HG02981 (cell line): Measurements from ENCODE around the gene CST9L.
A peak's percentile ranks its signal among the peaks of the same experiment; 100 is the strongest.

Experiments
- ATAC-seq: cut with Tn5 transposase; IDR thresholded peaks from one replicate; pipeline ENCODE4 v1.9.1; 2021; ENCODE audit warnings: mild to moderate bottlenecking, moderate library complexity; ENCODE audit not compliant: unreplicated experiment

CST9L gene

DNA sequence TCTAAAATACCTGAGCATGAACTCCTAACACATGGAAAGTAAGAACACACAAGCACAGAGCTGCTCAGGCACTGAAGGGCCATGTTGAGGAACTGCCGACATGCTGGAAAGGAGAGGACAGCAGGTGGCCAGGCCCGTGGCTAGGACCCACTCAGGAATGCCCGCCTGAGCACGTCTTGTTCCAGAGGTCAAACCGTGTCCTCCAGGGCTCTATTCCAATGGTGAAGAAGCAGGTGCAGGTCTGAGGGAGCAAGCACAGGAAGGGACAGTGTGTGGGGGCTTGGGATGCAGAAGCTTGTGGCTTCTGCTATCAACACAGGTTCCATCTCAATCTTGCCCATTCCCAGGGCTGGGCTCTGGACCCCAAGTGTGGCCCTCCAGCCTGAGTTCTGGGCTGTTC, 20.7 kb downstream of the CST9L start:
- ATAC-seq, result no peak

DNA sequence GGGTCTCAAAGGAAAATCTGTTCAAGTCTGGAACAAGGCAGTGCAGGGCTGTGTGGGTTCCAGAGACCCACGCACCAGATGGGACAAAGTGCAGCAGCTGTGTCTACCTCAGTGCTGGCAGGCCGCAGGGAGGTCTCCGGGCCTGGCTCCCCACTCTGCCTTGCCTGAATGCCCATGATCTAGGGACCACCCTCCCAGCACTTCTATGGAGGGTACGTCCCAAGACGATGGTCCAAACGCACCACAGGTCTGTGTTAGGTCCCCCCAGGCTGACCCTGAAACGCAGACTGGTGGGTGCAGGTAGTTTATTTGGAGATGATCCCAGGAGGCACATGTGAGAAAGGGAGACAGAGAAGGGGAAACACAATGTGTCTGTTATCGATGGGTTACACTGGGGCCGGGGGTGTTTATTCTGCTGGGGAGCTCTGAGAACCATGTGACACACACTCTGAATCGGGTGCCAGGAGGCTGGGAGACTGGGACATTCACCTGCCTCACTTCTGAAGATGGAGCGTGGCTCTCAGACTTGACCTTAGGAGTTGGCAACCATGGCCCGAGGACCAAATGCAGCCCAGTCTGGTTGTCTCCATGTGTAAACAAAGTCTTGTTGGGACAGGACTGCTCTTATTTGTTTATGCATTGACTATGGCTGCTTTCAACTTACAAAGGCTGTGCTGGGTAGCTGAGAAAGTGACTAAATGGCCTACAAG, 21.7 kb downstream of the CST9L start:
- no peak for ATAC-seq

DNA sequence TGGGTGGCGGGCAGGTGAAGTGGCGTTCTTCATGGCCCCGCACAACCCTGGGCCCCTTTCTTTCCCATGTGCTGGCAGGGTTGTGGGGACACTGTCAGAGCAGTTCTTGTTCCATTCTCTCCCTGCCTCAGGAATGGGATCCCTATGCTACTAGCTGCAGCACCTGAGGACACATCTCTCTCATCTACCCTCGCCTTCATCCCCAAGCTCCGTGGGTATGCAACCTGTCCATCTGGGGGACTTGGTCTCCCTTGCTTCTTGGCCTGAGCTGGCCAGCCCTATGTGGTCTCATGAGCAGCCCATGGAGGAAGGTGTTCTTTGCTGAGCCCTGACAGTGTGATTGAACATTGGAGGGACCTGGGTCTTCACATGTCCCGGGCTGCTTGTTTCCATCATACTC, 24.2 kb downstream of the CST9L start:
- ATAC-seq, result no peak

DNA sequence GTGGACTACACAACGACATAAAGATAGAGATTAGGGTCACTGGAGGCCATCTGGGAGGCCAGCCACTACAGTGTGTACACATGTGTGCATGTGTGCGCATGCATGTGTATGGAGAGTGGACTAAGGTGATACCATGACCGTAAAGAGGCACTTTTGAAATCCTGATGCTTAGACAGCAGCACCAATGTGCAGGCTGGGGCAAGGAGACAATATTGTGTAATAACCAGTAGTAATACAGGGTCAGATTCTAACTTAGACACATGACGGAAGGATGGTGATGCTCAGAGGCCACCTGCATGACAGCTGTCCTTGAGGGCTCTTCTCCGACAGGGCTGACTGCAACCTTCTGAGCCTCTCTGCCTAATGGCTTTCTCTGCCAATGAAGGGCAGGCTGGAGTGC, 25.5 kb downstream of the CST9L start:
- ATAC-seq, result no peak

DNA sequence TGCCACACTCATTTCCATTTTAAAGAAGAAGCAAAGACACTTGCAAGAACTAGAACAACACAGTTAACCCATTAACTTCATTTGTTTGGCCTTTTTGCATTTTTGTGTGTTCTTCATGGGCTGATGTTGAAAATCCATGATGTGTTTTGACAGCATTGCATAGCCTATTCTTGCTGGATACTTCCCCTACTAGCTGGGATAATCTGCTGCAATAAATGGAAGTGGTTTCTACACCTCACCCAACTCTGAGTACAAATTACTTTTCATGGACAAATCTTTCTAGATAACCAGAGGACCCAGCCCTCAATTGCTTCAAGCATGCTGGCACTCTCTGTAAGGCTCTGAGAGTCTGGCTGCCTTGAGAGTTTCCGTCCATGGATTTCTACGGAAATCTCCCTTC, 26.5 kb downstream of the CST9L start:
- no peak for ATAC-seq

DNA sequence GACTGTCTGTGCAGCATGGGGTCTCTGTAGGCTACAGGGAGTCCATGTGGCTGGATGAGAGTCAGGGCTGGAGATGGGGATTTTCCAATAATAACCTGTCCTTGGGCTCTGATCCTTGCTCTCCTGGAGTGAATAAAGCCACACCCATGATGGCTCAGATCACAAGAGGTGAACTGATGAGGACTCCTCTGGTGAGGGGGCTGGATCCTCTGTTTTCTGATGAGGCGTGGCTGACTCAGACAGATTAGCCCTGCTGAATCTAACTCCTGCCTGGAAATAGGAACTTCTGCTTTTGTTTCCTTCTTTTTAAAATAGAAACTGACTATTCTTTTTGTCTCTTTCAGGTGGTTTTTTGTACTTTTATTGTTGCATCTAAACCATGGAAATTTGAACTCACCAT, 27.0 kb downstream of the CST9L start:
- no peak for ATAC-seq

DNA sequence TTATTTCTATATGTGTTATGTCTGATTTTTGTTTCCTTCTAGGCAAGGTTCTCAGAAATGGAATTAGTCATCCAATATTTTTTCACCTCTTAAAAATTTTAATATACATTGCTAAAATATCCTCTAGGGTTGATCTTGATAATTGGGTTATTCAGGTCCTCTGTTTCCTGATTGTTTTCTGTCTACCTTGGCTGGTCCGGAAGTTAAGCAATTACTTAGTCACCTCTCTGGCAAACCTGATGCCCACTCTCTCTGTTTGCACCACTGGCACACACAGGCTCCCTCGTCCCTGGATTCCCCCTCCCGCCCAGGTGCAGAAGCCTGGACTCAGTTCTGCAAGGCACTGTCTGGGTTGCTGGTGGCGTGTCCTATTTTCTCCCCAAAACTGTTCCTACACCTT, 27.7 kb downstream of the CST9L start:
- no peak for ATAC-seq

DNA sequence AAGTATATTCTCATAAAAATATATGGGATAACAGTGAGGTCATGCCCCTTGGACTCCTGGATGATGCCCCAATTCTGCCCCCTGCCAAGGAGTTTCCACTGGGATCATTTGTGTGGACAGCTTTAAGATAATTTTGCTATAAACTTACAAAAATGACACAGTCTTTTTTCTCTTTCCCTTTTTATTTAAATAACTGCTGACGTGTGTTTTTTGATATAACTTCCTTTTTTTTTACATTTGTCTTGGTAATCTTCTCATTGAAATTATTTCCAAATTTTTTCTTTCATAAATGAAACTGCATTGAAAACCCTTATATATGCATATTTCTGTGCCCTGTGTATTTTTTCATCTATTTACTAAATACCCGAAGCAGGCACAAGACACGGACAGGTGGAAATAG, 31.3 kb downstream of the CST9L start:
- no peak for ATAC-seq

DNA sequence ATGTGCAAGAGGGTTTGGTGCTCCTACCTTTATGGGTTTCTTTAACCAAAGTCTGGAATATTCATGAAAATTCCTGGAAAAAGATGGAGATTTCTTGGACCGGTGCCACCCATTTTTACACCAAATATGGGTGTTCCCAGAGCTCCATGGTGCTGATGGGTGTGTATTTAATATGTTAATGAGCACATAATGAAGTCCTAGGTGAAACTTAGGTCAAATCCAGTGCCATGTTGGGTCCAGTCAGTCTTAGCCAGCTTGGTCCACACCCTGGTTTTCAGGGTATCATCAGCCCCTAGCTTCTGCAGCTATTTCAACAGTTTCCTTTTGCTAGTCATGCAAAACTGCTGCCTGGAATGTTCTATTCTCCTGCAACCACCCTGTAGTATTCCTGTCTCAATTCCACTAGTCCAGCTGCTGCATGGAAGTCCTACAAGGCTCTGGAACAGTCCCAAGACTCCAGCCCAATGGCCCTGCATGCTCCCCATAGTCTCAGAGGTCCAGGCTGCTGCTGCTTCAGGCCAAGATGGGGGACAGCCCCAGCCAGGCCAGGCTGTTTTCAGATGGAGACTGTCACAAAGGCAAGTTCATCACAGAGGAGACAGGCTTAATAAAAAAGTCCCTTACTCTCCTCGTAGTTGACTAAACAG, 31.8 kb downstream of the CST9L start:
- ATAC-seq, result no peak

DNA sequence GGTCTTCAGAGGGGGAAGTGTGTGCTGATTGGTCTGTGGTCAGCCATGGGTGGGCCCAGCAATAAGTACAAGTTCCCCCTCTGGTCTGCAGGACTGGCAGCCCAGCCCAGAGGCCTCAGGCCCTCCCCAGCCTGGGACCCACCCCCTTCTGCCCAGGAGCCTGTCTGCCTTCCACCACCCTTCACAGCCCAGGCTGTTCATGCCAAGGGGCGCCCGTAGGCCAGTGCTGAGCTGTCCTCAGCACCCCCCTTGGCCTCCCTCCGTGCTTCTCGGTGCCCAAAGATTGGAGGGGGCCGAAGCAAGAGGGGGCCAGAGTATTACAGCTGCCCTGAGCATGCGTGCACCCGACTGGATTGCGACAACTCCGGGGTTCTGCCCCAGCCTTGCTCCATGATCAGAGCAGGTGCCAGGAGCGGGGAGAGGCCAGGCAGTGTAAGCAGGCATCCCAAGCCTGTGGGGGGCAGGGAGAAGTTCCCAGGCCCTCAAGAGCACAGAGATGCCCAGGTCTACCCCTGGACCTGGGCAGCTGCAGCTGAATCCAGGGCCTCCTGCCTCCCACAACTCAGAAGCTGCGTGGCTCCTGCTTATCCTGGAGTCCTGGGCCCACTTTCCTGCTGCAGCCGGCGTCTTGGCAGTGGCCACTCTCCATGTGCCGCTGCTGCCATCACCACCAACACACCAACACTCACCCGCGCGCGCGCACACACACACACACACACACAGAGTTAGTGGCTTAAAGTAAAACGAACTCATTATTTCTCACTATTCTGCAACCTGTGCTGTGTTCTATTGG, 33.3 kb downstream of the CST9L start:
- ATAC-seq, result no peak

DNA sequence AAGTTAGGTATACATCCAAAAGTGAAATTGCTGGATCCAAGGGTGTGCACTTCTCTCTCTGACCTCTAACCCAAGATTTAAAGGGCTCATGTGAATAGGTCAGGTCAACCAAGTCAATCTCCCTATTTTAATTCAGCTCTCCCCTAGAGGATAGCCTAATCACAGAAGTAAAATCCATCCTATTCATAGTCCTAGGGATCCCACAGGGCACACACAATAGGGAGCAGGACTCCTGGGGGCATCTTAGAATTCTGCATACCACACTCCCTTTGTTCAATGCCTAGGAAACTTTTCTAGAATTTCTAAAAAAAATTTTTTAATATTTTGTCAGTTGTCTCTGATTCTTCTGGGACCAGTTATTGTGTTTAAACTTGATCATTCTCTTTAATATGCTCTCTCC, 35.1 kb downstream of the CST9L start:
- no peak for ATAC-seq

DNA sequence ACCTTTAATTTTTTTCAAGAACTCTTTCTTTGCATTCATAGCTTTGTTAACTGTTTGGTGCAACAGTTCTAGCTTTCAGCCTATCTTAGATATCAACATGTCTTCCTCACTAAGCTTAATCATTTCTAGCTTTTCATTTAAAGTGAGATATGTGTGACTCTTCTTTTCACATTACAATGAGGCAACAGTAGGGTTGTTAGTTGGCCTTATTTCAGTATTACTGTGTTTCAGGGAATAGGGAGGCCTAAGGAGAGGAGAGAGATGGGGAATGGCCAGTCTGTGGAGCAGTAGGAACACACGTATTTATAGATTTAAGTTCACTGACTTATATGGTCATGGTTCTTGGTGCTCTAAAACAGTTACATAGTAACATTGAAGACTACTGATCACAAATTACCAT, 35.8 kb downstream of the CST9L start:
- ATAC-seq, result no peak

DNA sequence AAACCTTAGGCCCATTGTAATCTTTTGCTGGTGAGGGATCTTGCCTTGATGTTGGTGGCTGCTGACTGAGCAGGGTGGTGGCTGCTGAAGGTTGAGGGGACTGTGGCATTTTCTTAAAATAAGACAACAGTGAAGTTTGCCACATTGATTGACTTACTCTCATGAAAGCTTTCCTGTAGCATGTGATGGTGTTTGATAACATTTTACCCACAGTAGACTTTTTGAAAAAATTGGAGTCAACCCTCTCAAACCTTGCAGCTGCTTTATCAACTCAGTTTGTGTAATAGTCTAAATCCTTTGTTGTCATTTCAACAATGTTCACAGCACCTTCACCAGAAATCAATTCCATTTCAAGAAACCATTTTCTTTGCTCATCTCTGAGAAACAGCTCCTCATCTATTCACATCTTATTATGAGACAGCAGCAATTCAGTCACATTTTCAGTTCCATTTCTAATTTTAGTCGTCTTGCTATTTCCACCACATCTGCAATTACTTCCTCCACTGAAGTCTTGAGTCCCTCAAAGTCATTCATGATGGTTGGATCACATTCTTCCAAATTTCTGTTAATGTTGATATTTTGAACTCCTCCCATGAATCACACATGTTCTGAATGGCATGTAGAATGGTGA, 37.2 kb downstream of the CST9L start:
- ATAC-seq, result no peak

DNA sequence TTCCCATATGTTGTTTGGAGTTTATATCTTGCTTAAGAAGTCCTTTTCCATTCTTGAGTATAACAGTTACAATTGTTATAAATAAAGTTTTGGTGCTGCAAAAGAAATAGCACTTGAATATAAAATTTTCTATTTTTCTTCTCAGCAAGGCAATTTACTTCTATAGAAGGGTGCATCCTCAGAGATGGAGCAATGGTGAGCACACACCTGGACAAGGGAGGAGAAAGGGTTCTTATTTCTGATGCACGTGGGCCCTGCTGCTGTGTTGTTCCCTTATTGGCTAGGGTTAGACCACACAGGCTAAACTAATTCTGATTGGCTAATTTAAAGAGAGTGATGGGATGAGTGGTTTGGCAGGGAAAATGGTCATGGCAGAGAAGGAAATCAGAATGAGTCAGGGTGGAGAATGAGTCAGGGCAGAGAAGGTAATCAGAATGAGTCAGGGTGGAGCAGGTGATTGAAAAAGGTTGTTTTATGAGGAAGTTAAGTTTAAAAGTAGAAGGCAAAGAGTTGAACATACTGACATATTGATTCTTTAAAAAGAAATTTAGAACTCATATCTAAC, 39.3 kb downstream of the CST9L start:
- no peak for ATAC-seq

DNA sequence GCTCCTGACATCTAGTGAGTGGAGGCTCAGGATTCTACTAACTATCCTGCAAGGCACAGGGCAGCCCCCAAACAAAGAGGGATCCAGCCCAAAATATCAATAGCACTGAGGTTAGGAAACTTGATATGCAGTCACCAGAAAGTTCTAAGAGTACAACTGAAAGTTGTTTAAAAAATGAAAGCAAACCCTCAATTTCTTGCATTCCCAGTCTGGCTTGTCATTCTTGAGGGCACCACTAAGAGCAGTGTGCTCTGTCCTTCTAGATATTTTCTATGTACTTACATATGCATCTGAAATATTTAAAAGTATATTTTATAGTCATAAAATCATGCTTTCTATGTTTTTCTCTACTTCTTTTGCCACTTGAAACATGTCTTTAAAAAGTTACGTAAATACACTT, 41.4 kb downstream of the CST9L start:
- no peak for ATAC-seq

DNA sequence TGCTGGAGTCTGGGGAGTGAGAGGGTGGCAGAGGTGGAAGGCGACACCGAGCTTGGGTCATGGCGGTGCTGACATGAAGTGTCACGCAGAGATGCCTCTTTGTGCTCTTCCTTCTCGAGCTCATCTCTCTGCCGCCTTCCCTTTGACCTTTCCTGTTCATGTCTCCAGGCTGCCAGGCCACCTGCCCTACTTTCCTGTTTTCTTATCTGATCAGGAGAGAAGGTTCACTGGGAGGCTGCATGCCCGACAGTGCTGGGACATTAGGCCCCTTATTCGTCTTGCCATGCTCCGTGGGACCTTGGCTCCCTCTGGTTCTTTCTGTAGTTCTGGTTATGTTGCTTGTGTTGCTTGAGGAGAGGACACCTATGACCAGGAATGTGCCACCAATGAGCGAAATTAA, 44.1 kb downstream of the CST9L start:
- no peak for ATAC-seq

DNA sequence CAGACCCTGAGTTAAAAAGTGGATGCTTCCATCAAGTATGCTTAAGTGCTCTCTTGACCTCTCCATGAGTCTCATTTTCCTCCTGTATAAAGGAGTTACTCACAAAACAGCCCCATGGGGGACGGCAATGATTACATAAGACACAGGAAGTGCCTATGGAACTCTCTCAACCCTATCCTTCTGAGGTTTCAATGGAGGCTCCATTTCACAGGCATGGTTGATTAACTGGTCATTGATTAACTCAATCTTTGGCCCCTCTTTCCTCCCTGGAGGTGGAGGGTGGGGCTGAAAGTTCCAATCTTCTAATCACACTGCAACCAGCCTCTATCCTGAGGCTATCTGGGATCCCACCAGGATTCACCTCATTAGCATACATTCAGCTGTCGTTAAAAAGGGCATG, 48.1 kb downstream of the CST9L start:
- ATAC-seq, result peak; percentile 62

DNA sequence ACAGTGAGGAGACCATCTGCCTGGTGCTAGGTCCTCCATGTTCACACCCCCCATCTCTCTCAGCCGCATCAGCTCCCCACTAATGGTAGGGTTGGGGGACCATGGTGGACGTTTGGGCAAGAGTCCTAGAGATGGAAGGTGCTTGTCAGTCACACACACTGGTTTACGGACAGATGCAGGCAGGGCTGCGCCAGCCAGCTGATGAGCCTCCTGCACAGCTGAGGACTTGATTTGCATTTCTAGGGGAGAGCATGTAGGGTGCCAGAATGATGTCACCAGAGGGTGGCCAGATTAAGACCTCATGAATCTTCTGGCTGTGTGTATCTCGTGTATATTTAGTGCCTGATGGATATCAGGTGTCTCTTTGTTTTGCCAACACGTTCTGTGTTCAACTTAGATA, 48.7 kb downstream of the CST9L start:
- no peak for ATAC-seq

DNA sequence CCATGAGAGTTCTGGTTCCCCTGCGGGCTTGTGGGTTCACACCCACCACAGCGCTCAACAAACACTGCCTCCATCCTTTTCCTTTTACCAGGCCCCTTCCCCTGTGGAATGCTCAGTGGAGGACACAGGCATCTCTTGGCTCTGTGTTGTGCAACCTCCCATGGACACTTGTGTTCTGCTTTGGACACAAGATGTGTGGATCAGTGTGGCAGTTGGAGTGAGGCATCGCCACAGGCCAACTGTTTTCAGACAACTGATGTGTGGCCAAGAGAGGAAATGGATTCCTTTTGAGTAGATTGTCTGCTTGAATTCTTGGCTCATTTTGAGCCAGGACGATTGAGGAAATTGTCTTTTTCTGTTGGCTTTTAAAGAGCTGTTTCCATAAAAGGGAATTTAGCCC, 50.6 kb downstream of the CST9L start:
- no peak for ATAC-seq

DNA sequence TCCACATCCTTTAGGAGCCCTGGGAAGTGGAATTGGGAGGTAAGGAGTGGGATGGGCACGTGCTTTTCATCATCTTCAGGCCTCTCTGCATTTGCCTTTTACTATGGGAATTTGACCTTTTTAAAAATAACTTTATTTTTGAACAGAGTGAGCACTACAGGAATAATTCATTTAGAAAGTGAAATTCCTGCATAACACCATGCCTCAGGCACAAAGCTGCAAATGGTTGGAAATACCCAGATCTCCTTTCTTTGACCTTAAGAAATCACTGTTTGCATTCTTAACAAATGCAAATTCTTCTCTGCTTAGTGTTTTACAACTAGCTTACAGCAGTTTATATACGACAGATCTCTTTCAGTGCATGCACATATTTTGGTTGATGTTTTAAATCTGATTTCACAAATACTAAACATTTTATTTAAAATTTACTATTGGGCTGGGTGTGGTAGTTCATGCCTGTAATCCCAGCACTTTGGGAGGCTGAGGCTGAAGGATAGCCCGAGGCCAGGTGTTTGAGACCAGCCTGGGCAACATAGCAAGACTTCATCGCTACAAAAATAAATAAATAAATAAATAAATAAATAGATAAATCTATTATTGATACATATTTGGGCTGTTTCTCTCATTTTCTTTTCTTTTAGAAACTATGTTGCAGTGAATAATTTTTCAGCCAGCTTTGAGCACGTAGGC, 52.9 kb downstream of the CST9L start:
- ATAC-seq, result no peak

DNA sequence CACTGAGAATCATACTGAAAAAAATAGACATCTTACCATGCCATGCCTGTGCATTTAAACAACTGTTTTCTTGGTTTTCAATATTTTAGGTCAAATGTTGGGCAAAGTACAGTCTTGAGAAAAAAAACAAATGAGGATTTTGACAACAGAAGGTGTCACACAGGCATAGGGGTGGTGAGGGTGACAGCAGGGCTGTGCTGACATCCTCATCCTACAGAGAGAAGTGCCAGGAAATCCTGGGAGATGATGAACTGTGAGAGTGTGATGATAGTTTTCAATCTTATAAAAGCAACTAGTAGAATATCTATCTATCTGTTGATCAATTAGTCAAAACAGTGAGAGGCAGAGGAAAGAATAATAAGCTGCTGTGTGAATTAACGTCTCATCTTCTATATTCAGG, 53.4 kb downstream of the CST9L start:
- ATAC-seq, result no peak
